GM23338 (cell line): ENCODE results near the gene KMT2C. TPM values are rescaled to one million over a fixed set of nuclear protein-coding genes. Genes with fewer than 3 reads are reported as not detected.

ENCODE experiments used
- polyA plus RNA-seq: library from polyadenylated mRNA; unstranded; fragments of >200 nt; fragmentation: Nextera tagmentation; extraction: Ambion mirVana; gene quantifications from 2 replicates; pipeline ENCODE4 v1.2.1, GENCODE V29; 2016
- small RNA-seq: library from RNA; depleted of rRNA; stranded (forward); fragments of <200 nt; gene quantifications from one replicate; pipeline ENCODE3, GENCODE V24; 2014; ENCODE audit warnings: low replicate concordance
- total RNA-seq: library from RNA; depleted of rRNA; stranded (reverse); fragments of >200 nt; shearing (Covaris generic); gene quantifications from 2 replicates; pipeline ENCODE4 v1.2.3, GENCODE V29; 2014; rRNA removed

KMT2C gene
- total and polyA plus RNA-seq, 2 experiments from 2014 or later: 11.4 to 39.0 TPM

Small RNA genes lying within 50 kb of the gene (small RNA-seq; reads per million reads assigned to genes)
- not detected for gene AC104692.1
- gene AC104692.2: not detected
- gene RF00019: not detected

Other genes with a start within 250 kb of the KMT2C start
- gene XRCC2, start 240.1 kb upstream of the KMT2C start, total RNA-seq: 25.7 and 33.2 TPM in 2 replicates
- gene XRCC2, start 240.1 kb upstream of the KMT2C start, polyA plus RNA-seq: 13.4 and 18.9 TPM in 2 replicates